Ectodermal cell (in vitro differentiated cells): ENCODE data around the gene CDC14B.
"Not testable (repeated sequence)": the region's sequence is repeated elsewhere in the genome, so short reads cannot be mapped to it uniquely, and the experiment has no call there.

Source experiments
- H3K27ac ChIP-seq: 2 replicates; pipeline ENCODE4 v1.7.0; 2013; ENCODE audit warnings: mild to moderate bottlenecking, low read depth, low read length; ENCODE audit not compliant: insufficient read depth, poor library complexity, severe bottlenecking
- H3K27me3 ChIP-seq: 2 replicates; pipeline ENCODE4 v1.7.0; 2013; ENCODE audit warnings: mild to moderate bottlenecking, low read length; ENCODE audit not compliant: insufficient read depth, control insufficient read depth, poor library complexity, severe bottlenecking
- H3K36me3 ChIP-seq: one replicate; pipeline ENCODE4 v1.7.0; 2013; ENCODE audit warnings: low read length; ENCODE audit not compliant: control insufficient read depth, insufficient read depth
- H3K4me1 ChIP-seq: one replicate; pipeline ENCODE4 v1.7.0; 2013; ENCODE audit warnings: low read length; ENCODE audit not compliant: control insufficient read depth, insufficient read depth
- H3K4me3 ChIP-seq: 2 replicates; pipeline ENCODE4 v1.7.0; 2013; ENCODE audit warnings: low read depth, low read length, control low read depth; ENCODE audit not compliant: insufficient read depth
- H3K9me3 ChIP-seq: 2 replicates; pipeline ENCODE4 v1.7.0; 2013; ENCODE audit warnings: mild to moderate bottlenecking, low read length, moderate library complexity; ENCODE audit not compliant: control insufficient read depth
- WGBS, 2 experiments: methylation state at CpG; one replicate each; pipeline ENCODE4 v1.1.7; 2013; ENCODE audit warnings: missing lambda C conversion rate in 2 of 2; 5-methylcytosine and 5-hydroxymethylcytosine counted together

CDC14B gene

DNA sequence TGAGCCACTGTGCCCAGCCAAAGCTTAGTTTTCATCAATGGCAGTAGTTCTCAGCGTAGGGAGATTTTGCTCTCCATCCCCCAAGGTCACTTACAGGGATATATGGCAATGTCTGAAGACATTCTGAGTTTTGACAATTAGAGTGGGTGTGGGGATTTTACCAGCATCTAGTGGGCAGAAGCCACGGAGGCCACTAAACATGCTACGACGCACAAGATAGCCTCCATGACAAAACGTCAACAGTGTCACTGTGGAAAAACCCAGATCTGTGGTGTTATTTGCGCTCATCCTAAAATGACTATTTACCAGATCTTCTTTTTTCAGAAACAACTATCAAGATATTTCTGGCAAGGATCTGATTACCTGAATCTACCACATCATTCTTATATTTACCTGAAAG is 68.2 kb downstream of the CDC14B start:
- no peaks in the 10 kb centered on the region for H3K4me1 ChIP-seq
- H3K27me3 ChIP-seq = no peaks in the 10 kb centered on the region
- H3K27ac ChIP-seq = no peak overlapping the region
- H3K9me3 ChIP-seq = no peaks in the 10 kb centered on the region
- no peaks in the 10 kb centered on the region for H3K36me3 ChIP-seq
- no peak overlapping the region for H3K4me3 ChIP-seq
- WGBS, 2 experiments = 92 to 96% methylated on average over 6 of the region's 6 CpGs

DNA sequence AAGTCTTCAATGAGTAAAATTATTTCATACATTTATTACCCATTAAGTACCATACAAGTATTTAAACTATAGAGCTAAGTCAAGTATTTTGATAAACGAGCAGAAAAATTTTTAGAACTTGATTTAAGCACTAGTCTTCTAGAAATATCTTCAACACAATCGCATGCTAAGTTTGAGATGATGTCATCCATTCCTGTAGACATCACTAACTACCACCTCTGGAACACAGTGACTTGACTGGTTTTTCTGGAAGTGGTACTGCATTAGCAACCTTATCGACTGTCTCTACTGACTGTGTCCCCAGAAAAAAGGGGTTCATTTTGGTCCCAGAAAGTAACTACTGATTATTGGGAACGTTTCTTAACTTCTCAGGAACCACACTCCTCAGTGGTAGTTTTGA is 69.0 kb downstream of the CDC14B start:
- H3K27me3 ChIP-seq = no peaks in the 10 kb centered on the region
- H3K4me3 ChIP-seq = no peak overlapping the region
- H3K27ac ChIP-seq = no peak overlapping the region
- H3K9me3 ChIP-seq = no peaks in the 10 kb centered on the region
- no peaks in the 10 kb centered on the region for H3K36me3 ChIP-seq
- WGBS, 2 experiments = 94 to 96% methylated on average over 4 of the region's 4 CpGs
- no peaks in the 10 kb centered on the region for H3K4me1 ChIP-seq

DNA sequence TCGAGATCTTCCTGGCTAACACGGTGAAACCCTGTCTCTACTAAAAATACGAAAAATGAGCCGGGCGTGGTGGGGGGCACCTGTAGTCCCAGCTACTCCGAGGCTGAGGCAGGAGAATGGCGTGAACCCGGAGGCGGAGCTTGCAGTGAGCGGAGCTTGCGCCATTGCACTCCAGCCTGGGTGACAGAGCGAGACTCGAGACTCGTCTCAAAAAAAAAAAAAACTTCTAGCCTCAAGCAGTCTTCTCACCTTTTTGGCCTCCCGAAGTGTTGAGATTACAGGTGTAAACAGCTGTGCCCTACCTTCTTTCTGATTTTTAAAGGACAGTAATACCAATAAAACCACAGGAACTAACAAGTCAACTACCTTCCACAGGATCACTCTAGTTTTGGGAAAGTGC is 76.5 kb downstream of the CDC14B start:
- H3K4me3 ChIP-seq, H3K27ac ChIP-seq, H3K4me1 ChIP-seq, H3K9me3 ChIP-seq, H3K27me3 ChIP-seq, H3K36me3 ChIP-seq: not testable (repeated sequence)
- WGBS, 2 experiments = 96% methylated on average over 15 of the region's 15 CpGs

DNA sequence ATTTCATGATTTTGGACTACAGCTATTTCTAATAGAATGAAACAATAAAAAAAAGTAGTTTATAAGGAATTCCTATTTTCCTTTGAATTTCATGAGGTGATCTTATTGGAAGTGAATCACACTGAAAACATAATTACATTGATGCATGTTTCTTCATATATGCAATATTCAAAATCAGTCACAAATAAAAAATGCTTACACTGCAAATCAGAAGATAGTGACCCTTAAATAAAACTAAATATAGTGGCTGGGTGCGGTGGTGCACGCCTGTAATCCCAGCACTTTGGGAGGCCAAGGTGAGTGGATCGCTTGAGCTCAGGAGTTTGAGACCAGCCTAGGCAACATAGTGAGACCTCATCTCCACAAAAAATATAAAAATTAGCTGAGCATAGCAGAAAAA is 79.5 kb downstream of the CDC14B start:
- WGBS, 2 experiments = 69 to 100% methylated on average over 2 to 3 of the region's 3 CpGs
- Histone ChIP-seq H3K4me3 (no peak overlapping the region), H3K27me3 (no peaks in the 10 kb centered on the region), H3K4me1 (no peaks in the 10 kb centered on the region), H3K36me3 (no peaks in the 10 kb centered on the region), H3K9me3 (no peaks in the 10 kb centered on the region), H3K27ac (no peak overlapping the region)

DNA sequence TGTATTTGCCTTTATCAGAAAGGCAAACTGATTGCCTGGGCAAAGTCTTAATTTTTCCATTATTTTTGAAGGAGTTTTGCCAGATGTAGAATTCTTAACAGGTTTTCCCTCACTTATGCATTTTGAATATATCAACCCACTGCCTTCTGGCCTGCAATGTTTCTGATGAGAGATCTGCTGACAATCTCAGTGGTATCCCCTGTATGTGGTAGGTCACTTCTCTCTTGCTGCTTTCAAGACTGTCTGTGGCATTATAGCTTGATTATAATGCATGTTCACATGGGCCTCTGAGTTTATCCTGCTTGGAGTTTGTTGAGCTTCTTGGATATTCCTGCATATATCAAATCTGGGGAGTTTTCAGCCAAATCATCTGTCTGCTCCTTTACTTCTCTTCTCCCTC is 87.5 kb downstream of the CDC14B start:
- H3K4me3 ChIP-seq = no peak overlapping the region
- H3K4me1 ChIP-seq = no peaks in the 10 kb centered on the region
- H3K9me3 ChIP-seq = no peaks in the 10 kb centered on the region
- H3K27ac ChIP-seq = no peak overlapping the region
- no peaks in the 10 kb centered on the region for H3K27me3 ChIP-seq
- H3K36me3 ChIP-seq = no peaks in the 10 kb centered on the region

DNA sequence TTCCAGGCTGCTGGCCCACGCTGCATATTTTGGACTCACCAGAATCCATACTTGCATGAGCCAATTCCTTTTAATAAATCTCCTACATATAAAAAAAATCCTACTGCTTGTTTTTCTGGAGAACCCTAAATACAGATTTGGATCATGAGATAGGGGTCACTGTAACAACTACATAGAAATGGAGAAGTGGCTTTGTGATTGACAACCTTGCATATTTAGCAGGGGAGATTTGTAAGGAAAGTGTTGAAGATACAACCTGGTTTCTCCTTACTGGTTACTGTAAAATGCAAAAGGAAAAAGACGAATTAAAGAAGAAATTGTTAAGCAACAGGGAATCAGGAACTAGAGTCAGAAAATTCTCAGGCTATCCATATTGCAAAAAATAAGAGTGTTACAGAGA is 94.9 kb downstream of the CDC14B start:
- H3K27ac ChIP-seq = no peak overlapping the region
- WGBS, 2 experiments = 91% methylated on average over 2 of the region's 2 CpGs
- no peak overlapping the region for H3K4me3 ChIP-seq
- H3K9me3 ChIP-seq = no peaks in the 10 kb centered on the region
- H3K27me3 ChIP-seq = no peaks in the 10 kb centered on the region
- H3K36me3 ChIP-seq = no peaks in the 10 kb centered on the region
- H3K4me1 ChIP-seq = no peaks in the 10 kb centered on the region

DNA sequence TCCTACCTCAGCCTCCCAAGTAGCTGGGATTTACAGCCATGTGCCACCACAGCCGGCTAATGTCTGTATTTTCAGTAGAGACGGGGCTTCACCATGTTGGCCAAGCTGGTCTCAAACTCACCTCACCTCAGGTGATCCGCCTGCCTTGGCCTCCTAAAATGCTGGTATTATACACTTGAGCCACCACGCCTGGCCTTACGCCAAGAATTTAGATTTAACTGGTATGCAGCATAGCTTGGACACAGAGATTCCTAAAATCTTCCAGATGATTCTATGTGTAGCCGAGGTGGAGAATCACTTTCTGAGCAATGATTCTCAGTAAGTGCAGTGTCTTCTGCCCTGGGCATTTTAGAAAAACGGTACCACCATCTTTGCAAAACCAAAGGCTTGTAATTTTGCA is 95.6 kb downstream of the CDC14B start:
- no peaks in the 10 kb centered on the region for H3K4me1 ChIP-seq
- no peaks in the 10 kb centered on the region for H3K9me3 ChIP-seq
- no peak overlapping the region for H3K27ac ChIP-seq
- no peaks in the 10 kb centered on the region for H3K36me3 ChIP-seq
- no peak overlapping the region for H3K4me3 ChIP-seq
- 93 to 95% methylated on average over 7 of the region's 7 CpGs for WGBS, 2 experiments
- H3K27me3 ChIP-seq = no peaks in the 10 kb centered on the region

DNA sequence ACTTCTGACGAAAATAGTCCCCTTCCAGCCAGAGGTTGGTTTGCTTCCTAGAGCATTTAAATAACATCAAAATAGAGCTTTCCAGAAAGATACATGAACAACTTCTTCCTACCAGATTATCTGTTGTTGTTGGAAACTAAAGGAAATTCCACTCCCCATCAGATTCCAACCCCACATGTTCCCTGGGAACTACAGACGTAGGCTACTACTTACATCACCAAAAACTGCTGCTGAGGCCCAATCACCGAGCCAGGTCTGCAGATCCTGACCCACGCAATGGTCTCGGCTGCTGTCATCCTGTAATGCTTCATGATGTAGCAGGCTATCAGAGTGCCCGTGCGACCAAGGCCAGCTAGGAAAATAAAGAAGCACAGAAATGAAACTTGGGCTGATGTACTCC is 96.3 kb downstream of the CDC14B start:
- H3K36me3 ChIP-seq = no peaks in the 10 kb centered on the region
- H3K4me1 ChIP-seq = no peaks in the 10 kb centered on the region
- WGBS, 2 experiments = 94 to 95% methylated on average over 7 of the region's 7 CpGs
- no peak overlapping the region for H3K4me3 ChIP-seq
- no peak overlapping the region for H3K27ac ChIP-seq
- no peaks in the 10 kb centered on the region for H3K9me3 ChIP-seq
- no peaks in the 10 kb centered on the region for H3K27me3 ChIP-seq

DNA sequence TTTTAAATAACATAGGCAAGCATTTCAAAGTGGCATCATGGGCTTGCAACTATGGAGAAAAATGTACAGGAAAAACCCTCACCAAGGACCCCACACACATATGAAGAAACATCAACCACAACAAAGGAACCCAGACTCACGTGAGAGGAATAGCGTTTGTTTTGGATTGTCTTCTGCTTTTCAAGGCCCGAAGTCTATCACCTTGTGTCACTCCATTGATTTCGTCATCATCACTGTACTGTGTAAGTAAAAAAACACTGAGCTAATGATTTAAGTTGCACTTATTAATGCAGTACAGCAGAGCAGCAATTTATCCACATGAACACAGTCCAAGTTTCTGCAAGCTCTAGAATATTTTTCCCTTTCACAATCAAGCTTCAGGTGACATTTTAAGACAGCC is 97.3 kb downstream of the CDC14B start:
- H3K4me1 ChIP-seq = no peaks in the 10 kb centered on the region
- no peaks in the 10 kb centered on the region for H3K36me3 ChIP-seq
- no peaks in the 10 kb centered on the region for H3K9me3 ChIP-seq
- H3K27ac ChIP-seq = no peak overlapping the region
- H3K4me3 ChIP-seq = no peak overlapping the region
- H3K27me3 ChIP-seq = no peaks in the 10 kb centered on the region
- 97% methylated on average over 4 of the region's 4 CpGs for WGBS, 2 experiments

DNA sequence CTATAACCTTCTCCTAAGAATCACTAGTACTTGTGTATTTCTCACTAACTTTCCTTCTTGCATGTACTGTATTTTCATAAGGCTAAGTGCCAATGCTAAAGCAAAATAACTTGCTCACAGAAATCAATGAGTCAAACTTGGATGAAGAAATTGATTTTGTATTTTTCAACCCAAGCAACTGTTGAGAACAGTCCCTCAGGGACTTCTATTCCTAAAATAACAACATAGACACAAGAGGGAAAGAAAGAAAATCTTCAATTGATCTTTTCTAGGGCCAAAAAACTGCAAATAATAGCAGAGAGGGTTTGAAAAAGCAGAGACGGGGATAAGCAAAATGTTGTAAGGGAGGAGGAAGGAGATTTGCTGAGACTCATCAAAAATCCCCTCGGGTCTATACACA is 99.9 kb downstream of the CDC14B start:
- WGBS, 2 experiments = 94 to 100% methylated on average over 2 of the region's 2 CpGs
- Histone ChIP-seq H3K36me3 (no peaks in the 10 kb centered on the region), H3K27ac (no peak overlapping the region), H3K9me3 (no peaks in the 10 kb centered on the region), H3K4me1 (no peaks in the 10 kb centered on the region), H3K27me3 (no peaks in the 10 kb centered on the region), H3K4me3 (no peak overlapping the region)

DNA sequence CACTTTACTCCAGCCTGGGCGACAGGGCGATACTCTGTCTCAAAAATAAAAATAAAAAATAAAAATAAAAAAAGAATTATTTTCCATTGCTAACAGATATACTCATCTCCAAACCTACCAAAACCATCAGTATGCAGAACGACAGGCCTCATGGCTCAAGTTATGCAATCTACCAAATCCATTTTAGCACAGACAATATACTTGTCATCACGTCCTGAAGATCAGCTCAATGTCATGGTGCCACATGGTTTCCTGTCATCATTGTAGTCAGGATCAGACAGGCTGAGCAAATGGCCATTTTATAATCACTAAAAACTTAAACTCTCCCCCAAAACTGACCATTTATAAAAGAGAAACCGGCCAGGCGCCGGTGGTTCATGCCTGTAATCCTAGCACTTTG is 100.5 kb downstream of the CDC14B start:
- Histone ChIP-seq H3K4me1 (no peaks in the 10 kb centered on the region), H3K27me3 (no peaks in the 10 kb centered on the region), H3K27ac (no peak overlapping the region), H3K4me3 (no peak overlapping the region), H3K9me3 (no peaks in the 10 kb centered on the region), H3K36me3 (no peaks in the 10 kb centered on the region)
- WGBS, 2 experiments = 90 to 92% methylated on average over 5 to 6 of the region's 7 CpGs
